ENCODE data around the gene ZNF77.

GRCh38 chr19:2902590-2903218, 42.1 kb downstream of the ZNF77 start:
- TF ChIP-seq, protein P1, sequence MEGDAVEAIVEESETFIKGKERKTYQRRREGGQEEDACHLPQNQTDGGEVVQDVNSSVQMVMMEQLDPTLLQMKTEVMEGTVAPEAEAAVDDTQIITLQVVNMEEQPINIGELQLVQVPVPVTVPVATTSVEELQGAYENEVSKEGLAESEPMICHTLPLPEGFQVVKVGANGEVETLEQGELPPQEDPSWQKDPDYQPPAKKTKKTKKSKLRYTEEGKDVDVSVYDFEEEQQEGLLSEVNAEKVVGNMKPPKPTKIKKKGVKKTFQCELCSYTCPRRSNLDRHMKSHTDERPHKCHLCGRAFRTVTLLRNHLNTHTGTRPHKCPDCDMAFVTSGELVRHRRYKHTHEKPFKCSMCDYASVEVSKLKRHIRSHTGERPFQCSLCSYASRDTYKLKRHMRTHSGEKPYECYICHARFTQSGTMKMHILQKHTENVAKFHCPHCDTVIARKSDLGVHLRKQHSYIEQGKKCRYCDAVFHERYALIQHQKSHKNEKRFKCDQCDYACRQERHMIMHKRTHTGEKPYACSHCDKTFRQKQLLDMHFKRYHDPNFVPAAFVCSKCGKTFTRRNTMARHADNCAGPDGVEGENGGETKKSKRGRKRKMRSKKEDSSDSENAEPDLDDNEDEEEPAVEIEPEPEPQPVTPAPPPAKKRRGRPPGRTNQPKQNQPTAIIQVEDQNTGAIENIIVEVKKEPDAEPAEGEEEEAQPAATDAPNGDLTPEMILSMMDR (IDR thresholded peaks at IDR 0.05) = no peak
- no peak for TF ChIP-seq POLR2A (IDR thresholded peaks at IDR 0.05)
